Measurements from ENCODE around the gene KHK. TPM values are rescaled to one million over a fixed set of nuclear protein-coding genes. Genes with fewer than 3 reads are reported as not detected.

The KHK gene
- total and polyA plus RNA-seq, 2 of the 8 experiments (the other 6 are each of a cell fraction or from before 2014, with no cell fraction given), result 11.0 to 17.7 TPM

DNA sequence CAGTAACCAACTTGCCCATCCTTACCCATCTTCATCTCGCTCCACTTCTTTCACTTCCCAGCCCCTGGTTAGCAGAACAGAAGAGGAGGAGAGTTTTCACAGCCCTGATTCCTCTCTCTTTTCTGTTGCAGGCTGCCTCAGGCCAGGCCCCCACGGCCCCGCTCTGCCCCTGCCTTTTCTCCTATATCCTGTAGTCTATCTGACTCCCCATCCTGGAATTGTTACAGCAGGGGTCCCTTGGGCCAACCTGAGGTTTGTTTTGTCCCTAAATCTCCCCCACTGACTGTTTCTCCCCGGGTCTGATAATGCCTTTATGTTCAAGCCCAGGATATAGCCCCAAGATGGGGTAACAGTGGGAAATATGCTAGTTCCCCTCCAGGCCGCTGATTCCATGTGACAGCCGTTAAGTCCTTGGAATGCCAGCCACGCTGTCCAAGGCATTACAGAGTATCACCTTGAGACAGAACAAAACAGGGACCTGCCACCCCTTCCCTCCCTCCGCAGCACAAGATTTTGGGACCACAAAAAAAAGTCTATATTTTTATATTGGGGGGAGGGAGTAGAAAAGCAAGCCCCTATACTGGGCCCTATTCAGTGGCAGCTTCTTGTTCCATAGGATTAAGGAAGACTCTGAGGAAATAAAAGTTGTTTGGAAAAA is 16.5 kb upstream of the KHK start:
- CTCF ChIA-PET (ENCODE audit: partially characterized antibody), result interaction anchor here (1.6 kb wide), 1 partner anchor 11 kb away, joined by 3 read pairs; no protein-coding TSS in a partner anchor
- no peak overlapping the region for H3K27ac ChIP-seq (ENCODE audit: low read depth, low read length)

More for the DNA sequence above, 16.5 kb upstream of the KHK start:
- Histone ChIP-seq H3K4me2 (ENCODE audit: insufficient read depth in 1 of 2, low read depth in 2 of 2, low read length in 2 of 2) (peak overlapping the region; percentile 94 to 99), H3K36me3 (ENCODE audit: control insufficient read depth in 2 of 4, insufficient read depth in 4 of 4, low read length in 3 of 4) (peaks cover 10 to 34% (median 16%) of the 10 kb centered on the region in 4 experiments; a peak in 7 of 8 replicates), H3K79me2 (ENCODE audit: control insufficient read depth in 1 of 2, insufficient read depth in 2 of 2, low read length in 2 of 2) (peaks cover 0 to 12% of the 10 kb centered on the region in 2 experiments; a peak in 3 of 4 replicates), H3K4ac (replicated peaks; ENCODE audit: insufficient read length, low read depth, low read length) (no peak overlapping the region), H2AFZ (ENCODE audit: low read length) (no peak overlapping the region), H3K18ac (ENCODE audit: extremely low read depth, low read length) (no peak overlapping the region), H2BK120ac (replicated peaks; ENCODE audit: low read depth, low read length) (no peak overlapping the region), H3K4me1 (replicated peaks in 1 of 4; ENCODE audit: control insufficient read depth in 3 of 4, insufficient read depth in 4 of 4, low read length in 3 of 4) (peaks cover 0 to 7% (median 4%) of the 10 kb centered on the region in 4 experiments; a peak in 5 of 7 replicates), H3K23ac (ENCODE audit: insufficient read length) (no peak overlapping the region), H4K91ac (replicated peaks; ENCODE audit: insufficient read length, low read length) (no peak overlapping the region), H3K27me3 (replicated peaks in 1 of 4; ENCODE audit: control insufficient read depth in 3 of 4, extremely low read depth in 1 of 4, insufficient read depth in 3 of 4, low read length in 3 of 4) (no peaks in the 10 kb centered on the region), H2AK5ac (ENCODE audit: low read depth, low read length) (no peak overlapping the region), H2BK15ac (ENCODE audit: low read length) (no peak overlapping the region), H4K20me1 (replicated peaks in 1 of 2; ENCODE audit: control insufficient read depth in 1 of 2, insufficient read depth in 2 of 2, low read length in 2 of 2) (peaks cover 3 to 6% of the 10 kb centered on the region in 2 experiments), H2BK20ac (ENCODE audit: low read length) (no peak overlapping the region), H3K14ac (ENCODE audit: insufficient read length) (no peak overlapping the region), H4K8ac (ENCODE audit: extremely low read depth, insufficient read depth, low read length) (no peak overlapping the region), H3K79me1 (ENCODE audit: low read depth, low read length) (peaks cover 12% of the 10 kb centered on the region; the same call in 1 of the 2 replicates), H2BK5ac (ENCODE audit: low read depth, low read length) (no peak overlapping the region), H3K4me3 (ENCODE audit: extremely low read depth in 1 of 4, insufficient read depth in 2 of 4, low read depth in 3 of 4, low read length in 4 of 4) (peak overlapping the region; percentile 82 to 99 (median 93); a peak in 6 of 8 replicates), H3K56ac (replicated peaks; ENCODE audit: insufficient read length, low read depth, low read length) (no peak overlapping the region), H4K5ac (ENCODE audit: insufficient read length, low read depth, low read length) (no peak overlapping the region), H3K9ac (replicated peaks in 1 of 4; ENCODE audit: extremely low read depth in 1 of 4, low read depth in 3 of 4, low read length in 3 of 4) (no peak overlapping the region), H3K9me3 (ENCODE audit: insufficient read depth in 2 of 2, low read depth in 1 of 2, low read length in 1 of 2) (no peaks in the 10 kb centered on the region), H3K23me2 (ENCODE audit: low read depth, low read length) (peaks cover 14% of the 10 kb centered on the region; the same call in 1 of the 2 replicates), H2BK12ac (ENCODE audit: low read depth, low read length) (no peak overlapping the region)
- DNase-seq (ENCODE audit: low read depth in 1 of 2, low spot score in 2 of 2) (no peak), FAIRE-seq (no peak)
- POLR2A ChIA-PET (ENCODE audit: partially characterized antibody), result interaction anchor here (0.5 to 18.5 kb wide), 3 partner anchors 13 to 124 kb away, joined by 5 to 441 read pairs (median 63); partner anchors contain the start of gene AGBL5
- TF ChIP-seq HDAC6 (IDR thresholded peaks at IDR 0.05; ENCODE audit: low read depth, low read length), result no peak
- TF ChIP-seq SRF (IDR thresholded peaks at IDR 0.05; ENCODE audit: low read depth, low read length), result no peak
- no peak for TF ChIP-seq KDM1A (IDR thresholded peaks at IDR 0.05; ENCODE audit: borderline replicate concordance, low read length)
- WGBS, 2 experiments (ENCODE audit: extremely low coverage in 1 of 2, insufficient coverage in 1 of 2, insufficient read length in 1 of 2, insufficient replicate concordance in 2 of 2, low coverage in 1 of 2, low lambda C conversion rate in 2 of 2, missing lambda C conversion rate in 1 of 2), result 91% methylated on average over 8 of the region's 8 CpGs; no CpG with 5 or more reads in 1 of the 2 experiments
